Activated T-cell treated with anti-CD3 and anti-CD28 coated beads for 1 hour (primary cell): ENCODE data around the gene SLAMF8.

Source experiments
- DNase-seq: peaks from one replicate; pipeline ENCODE4 v3.0.0-alpha.2; 2020; ENCODE audit warnings: low read depth

SLAMF8 gene

DNA sequence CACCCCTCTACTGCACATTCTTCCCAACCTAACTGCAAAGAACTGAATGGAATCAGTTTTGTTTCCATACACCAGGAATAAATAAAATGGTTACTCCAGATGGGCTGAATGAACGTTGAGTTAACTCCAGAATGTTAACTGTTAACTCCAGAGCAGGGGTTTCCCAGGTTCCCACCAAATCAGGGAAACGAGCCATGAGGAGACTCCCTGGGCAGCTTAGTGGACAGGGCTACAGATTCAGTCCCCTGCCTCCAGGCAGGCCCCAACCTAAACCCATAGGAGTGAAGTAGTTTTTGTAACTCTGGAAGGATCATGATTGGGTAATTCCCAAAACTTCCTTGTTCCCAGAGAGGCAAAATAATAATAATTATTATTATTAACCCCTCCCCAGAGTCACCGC is 21.7 kb downstream of the SLAMF8 start:
- no peak for DNase-seq

DNA sequence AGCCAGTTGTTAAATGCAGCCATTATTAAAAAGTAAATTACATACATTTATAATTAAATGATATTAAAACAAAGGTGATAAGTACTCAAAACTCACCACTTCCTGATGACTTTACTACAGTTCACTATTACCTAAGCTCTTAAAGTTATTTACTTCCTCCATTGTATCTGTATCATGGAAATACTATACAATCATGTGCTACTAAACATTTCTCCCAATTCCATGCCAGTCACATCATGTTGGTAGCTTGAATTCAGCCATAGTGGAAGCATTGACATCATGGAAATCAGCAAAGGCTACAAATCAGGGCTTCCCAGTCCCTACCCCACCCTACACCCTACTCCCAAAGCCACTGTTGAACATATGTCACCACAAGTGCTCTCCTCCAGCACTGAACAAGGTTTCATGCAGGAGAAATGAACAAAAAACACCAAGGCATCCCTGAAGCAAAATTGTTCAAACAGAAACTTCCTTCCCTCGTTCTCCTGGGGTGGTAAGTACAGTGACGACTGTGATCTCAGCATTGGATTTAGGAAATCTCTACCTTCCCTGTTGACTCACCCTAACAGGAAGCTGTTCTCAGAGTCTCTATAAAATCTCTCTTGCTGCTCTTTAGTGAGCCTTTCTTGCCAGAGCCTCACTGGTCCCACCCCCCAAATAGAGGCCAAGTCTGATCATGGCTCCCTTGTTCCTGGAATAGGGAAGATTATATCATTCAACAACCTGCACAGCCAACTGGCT is 23.1 kb downstream of the SLAMF8 start:
- DNase-seq, result no peak

DNA sequence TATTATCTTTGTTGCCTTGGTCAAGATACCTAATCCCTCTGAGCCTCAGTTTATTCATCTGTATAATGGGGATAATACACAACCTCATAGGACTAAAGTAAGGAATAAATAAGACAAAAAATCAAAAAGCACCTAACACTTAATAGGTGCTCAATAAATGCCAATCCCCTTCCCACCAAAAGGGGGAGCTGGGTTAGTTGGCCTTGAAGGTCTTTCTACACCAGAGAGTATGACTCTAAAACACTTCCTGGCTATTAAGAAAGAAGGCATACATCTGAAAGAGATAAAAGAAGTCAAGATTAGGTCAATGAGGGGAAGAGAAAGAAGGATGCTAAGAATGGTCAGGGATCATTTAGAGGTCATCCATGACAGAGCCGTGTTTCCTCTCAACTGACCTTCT is 24.7 kb downstream of the SLAMF8 start:
- DNase-seq, result no peak

DNA sequence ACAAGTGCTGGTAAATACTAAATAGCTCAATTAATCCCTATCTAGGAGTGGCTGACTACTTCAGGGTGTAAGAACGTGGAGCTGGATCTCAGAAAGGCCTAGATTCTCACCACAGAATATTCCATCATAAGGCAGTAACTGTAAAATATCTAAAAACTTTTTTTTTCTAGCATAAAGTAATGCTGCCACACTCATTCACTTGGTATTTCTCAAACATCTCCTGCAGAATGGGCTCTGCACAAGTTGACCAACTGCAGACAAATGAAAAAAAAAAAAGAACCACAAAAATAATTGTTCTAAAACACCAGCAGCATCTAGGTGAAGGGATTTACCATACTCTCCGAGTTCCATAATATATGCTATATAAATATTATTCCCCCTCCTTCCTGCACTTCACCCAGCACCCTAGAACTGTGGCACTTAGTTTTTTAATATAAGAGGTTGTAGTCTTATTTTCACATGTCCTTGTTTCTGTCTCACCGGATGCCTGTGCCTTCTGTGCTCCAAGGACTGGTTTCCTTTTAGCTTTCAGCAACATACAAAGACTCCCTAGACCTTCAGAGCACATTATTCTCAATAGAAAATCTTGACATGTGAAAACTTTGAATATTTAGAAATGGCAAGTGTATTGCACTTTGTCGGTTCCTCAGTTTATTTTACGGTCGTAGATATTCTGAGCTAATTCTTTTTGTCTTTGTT is 26.9 kb downstream of the SLAMF8 start:
- DNase-seq, result no peak

DNA sequence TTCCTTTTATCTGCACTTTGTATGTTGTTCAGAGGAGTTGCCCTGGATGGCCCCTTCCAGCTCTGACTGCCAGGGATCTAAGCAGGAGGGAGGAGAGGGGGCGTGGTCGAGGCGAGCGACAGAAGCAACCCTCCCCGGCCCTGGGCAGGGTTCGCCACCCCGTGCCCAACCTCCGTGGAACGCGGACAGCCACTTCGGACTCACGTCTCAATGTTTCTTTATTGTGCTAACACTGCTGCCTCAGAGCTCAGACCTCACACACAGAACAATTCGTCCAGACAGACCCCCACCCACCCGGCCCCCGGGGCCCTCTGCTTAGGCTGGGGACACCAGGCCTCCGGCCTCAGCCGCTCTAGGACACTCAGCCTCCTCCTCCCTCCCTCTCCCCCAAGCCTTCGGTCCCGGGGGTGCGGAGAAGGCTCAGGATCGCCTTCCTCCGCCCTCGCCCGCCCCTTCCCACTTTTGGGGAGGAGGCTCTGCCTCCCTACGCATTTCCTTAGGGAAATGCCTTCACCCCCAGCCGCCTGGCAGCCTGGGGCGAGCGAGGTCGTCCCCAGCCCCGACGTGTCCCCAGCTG is 27.5 kb downstream of the SLAMF8 start:
- no peak for DNase-seq

DNA sequence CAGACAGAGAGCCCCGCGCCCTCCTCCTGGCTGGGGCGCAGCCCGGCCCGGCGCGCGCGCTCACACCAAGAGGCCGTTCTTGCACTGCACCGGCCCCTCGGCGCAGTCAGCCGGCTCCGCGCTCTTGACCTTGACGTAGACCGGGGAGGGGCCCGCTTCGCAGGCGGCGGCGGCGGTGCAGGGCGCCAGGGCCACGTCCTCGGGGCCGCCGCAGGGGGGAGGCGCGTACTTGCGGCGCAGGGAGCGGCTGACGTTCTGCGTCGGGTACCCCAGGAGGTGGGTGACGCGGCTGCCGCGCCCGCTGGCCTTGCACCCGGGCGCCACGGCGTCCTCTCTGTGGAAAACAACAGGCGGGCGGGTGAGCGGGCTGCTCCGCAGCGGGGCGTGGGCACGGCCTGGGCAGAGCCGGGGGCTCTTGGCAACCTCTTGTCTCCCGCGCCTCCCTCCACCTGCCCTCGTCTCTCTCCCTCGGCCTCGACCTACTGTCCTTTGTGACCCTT is 28.1 kb downstream of the SLAMF8 start:
- DNase-seq, result peak; percentile 53

DNA sequence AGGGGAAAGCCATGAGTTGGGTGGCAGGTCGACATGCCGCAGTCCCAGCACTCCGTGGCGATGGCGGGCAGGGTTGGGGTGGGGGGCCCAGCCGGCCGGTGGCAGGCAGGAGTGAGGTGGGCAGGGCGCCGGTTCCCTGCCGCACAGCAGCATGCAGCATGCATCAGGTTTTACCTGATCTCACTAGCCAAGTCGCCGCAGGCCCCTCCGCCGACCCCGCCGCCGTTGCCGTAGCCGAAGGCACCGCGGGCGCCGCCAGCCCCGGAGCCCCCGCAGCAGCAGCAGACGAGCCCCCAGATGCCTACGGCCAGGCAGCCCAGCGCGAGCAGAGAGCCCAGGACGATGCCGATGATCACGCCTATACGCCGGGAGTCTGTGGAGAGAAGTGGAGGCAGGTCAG is 29.0 kb downstream of the SLAMF8 start:
- DNase-seq, result no peak

DNA sequence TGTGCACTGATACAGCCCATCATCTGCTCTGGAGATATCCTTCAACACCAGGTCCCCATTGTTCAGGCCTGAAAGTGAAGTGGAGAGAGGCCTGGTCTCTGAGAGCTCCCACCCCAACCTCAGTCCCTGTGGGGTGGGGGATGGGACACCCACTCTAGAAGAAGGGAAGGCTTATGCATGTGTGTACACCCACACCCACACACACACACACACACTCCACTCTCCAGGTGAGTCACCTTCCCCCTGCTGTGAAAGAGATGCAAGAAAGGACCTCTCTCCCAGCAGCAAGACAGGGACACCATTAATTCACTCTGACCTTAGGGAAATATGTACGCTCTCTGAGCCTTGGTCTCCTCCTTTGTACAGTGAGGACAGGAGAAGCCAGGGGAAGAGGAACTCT is 29.9 kb downstream of the SLAMF8 start:
- no peak for DNase-seq

DNA sequence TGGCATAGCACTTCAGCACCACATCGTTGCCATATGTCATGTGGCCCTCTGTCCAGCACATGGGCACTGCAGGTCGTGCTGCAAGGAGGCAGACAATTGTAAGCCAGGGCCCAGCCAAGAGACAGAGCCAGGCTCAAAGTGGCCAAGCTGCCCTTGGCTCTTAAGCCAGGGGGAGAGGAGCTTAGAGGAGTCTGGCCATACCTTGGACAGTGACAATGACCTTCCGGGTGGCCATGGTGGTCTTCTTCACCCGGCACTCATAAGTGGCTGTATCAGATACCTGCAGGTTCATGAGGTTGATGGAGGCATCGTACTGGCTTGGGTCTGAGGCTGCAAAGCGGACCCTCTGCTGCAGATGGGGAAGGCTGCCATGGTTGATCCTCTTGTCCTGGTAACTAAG is 31.2 kb downstream of the SLAMF8 start:
- DNase-seq, result no peak

DNA sequence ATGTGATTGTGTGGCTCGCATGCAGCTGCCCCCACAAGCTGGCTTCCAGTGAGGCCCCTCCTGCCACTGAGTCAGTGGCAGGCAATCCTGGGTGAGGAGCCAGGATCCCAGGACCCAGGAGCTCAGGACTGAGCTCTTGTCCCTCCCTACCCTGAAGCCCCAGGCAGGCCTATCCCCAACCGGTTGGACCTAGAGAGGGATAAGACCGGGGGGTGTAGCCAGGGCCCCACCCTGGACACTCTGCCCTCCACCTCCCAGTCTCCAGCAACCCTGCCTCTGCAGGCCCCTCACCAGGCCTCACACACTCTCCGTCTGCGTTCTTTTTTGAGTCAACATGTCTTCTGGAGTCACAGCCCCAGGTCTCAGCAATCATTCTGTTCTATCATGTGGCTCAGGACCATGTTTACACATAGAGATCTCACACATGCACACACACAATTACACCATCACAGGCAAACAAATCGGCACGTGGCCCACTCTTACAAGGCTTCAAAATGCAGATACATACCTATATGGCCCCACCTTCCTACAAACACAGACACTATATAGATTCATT is 33.2 kb downstream of the SLAMF8 start:
- DNase-seq, result no peak

DNA sequence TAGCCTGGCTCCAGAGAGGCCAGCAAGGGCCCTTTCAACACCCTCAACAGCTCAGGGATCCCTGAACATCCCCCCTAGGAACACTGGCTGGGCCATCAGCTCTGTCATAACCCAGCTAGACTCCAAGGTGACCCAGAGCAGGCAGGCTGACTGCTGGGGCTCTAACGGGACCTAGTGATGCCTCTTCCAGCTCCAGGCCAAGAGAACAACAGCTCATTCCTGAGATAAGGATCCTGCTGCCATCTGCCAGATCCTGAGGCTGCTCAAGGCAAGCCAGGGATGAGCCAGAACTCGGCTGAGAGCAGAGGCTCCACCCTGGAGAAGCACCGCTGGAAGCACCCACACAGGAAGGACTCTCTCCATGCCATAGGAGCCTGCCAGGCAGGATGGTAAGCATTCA is 33.8 kb downstream of the SLAMF8 start:
- no peak for DNase-seq

DNA sequence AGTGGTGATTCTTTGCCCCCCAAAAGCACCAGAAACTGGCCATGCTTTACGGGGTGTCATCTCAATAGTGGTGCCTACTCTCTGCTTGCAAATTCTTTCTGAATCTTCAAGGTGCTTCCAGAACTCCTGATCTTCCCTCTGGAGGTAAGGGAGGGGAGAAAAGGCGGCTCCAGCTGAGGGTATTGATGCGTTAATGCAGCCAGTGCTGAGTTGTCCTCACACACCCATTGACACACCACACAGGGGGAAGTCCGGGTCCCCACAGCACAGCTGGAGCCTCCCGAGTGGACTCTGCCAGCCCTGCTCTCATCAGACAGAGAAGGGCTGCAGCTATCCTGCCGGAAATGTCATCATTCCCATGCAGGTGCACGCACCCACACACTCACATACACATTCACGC is 34.5 kb downstream of the SLAMF8 start:
- DNase-seq, result no peak

DNA sequence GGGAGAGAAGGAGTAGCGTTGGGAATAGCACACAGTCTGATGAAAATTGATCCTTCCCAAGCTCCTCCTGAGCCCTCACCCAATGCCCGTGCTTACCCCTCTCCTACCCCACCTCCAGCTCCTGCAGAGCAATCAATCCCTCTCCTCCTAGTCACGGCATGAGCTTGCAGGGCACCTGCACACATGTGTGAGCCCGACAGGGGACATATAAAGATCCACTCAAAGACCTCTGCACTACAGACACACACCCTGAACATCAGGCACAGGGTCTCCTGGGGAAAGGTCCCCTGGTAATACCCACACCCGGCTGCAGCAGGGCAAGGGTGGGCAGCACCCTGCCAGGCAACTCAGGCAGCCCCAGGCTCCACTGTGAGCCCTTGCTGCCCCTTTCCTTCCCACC is 35.4 kb downstream of the SLAMF8 start:
- DNase-seq, result no peak

DNA sequence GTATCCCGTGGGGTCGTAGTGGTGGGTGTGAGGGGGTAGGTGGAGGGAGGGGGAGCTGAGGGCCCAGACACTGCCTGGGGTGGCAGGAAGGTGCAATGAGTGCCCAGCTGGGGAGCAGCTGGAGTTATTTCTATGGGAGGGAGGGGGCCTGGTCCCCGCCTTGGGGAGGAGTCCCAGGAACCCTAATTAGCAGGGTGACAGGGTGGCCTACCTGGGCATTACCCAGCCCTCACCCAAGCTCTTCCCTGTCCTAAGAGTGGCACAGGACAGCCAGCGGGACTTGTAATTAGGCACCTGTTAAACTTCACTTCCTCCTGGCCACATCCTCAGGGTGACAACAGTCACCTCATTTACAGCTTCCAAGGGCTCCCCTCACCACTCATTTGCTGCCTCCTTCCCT is 35.9 kb downstream of the SLAMF8 start, which contains the start of gene VSIG8:
Gene VSIG8 (minus strand): TSS at position 101 of the 400 bp plus-strand sequence. CDS start 136 bp downstream, outside the sequence.
- DNase-seq, result no peak

DNA sequence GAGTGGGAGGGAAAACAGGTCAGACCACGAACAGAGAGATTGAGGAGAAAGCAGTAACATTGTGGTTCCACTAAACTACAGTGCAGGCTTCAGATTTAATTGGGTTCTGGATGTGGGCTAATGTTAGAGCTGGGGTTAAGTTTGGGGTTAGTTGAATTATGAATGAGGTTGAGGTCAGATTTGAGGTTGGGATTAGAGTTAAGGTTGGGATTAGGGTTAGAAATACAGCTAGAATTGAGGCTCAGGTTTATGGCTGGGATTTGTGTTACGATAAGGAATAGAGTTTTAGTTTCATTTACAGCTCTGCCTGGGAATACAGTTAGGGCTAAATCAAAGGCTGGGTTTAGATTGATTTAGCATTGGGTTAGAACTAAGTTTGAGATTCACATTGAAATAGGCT is 37.6 kb downstream of the SLAMF8 start:
- DNase-seq, result no peak

DNA sequence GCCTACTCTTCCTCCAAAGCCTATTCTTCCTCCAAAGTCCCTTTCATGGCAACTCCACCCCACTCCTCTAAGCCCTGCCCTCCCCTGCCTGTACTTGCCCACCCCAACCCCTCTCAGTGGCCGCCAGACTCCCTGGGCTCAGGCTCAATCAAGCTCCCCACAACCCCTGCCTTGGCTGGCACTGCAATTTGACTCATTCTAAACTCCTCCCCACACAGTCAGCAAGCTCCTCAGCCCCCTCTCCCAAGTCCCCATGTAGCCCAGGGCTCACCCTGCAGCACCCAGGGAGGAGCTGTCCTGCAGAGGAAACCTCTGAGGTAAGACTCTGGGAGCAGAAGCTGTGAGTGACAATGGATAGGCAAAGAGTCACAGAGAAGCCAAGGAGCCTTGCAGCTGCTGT is 39.4 kb downstream of the SLAMF8 start:
- DNase-seq, result no peak

DNA sequence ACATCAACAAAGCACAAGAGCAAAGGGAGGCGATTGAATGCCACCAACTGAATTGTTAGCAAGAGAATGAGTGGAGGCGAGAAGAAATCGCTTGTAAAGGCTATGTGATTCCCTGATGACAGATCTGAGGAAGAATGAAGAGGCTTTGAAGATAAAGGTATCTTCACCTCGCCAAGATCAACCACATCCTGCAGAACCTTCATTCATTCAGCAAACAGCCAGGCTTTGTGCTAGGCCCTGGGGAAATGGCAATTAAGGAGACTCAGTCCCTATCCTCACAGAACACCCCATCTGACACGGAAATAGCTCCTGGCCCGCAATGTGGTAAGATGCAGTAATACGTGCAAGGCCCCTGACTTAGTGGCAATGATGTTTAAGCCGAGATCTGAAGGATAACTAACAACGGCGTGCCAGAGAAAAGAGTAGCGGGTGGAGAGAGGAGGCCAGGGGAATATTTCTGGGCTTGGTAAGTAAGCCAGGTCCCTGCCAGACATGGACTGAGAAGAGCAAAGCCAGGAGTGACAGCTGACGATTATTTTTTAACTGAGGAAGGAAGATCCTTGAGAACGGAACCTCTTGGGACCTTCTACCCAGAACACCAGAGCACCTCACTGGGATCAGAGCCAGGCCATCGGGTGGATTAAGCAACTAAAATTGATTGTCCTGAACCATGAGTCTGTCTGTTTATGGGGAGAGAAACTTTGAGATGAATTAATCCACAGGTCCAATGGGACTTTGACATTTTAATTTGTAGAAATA is 40.4 kb downstream of the SLAMF8 start:
- DNase-seq, result no peak

DNA sequence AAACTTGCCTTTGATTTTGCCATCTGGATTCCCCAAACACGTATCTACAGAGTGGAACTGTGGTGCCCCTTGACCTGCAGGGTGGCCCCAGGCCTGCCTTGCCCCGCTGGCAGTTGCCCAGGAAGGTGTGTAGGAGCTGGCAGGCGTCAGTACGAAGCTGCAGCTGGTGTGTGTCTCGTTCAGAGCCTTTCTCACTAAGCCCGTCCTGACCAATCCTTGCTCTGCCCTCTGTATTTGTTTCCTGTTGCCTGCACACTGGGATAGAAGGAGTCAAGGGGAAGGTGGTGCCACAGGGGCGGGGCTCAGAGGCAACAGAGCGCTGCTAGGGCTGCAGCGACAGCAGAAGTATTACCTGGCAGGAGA is 41.0 kb downstream of the SLAMF8 start:
- DNase-seq, result no peak

DNA sequence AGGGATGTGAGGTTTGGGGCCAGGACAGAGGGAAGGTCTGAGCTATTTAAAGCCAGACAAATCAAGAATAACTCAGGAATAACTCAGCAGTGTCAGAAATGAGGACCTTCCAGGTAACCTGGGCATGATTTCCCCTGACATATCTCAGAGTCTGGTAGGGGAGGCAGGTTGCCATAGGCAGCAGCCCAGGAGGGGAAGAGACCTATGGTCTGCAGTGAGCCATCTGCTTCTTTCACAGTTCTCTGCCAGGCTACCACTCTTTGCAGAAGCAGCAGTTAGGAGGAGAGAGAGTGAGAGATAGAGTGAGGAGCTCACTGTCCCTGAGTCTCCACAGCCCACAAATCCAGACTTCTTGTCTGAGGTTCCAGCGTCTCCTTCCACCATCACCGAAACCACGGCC is 42.1 kb downstream of the SLAMF8 start:
- no peak for DNase-seq

DNA sequence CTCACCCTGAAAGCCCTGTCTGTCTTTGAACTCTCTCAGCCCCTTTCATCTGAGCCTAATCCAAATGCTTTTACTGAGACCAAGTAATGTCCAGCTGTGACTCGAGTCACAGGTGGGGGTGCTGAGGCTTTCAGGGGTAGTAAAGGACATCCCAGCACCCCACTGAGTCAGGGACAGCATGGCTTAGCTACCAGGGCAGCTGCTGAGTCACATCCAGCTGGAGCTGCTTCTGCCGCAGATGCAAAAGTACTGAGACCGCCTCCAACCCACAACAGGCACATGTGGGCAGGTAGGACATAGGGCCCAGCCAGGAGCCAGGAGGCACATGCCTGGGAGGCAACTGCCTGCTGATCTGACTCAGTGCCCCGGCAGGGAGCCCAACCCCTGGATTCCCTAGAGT is 42.5 kb downstream of the SLAMF8 start:
- no peak for DNase-seq

DNA sequence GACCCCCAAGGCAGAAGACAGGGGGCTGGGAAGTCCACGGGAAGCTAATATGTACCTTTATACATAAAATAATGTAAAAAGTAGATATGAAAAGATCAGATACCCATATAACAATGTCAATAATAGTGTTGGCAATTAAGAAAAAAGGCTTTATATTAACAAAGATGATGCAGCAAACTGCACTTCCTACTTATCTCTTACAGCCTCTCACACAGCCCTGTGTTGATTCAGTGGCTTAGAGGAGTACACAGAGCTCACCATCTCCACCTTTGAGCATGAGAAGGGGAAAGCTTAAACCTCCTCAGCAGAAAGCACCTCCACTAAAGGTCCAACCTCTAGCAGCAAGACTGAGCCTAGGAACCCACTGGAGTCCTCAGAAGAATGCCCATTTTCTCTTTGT is 42.9 kb downstream of the SLAMF8 start:
- no peak for DNase-seq

DNA sequence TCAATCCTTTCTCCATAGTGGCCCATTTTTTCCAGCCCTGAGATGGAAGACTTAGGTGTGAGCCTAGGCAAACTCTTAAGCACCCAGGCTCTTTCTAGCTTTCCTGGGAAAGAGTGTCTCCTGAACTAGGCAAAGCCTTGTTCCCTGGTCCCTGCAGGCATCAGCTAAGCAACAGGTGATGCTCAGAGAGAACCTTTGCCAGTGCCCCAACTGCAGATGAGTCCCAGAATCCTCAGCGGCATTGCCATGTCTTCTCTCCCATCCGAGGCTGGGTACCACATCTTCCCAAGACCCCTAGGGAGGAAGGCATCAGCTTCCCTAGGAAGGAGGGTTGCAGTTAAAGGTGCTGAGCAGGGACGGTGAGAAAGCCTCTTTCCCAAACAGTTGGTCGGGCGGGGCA is 44.0 kb downstream of the SLAMF8 start:
- no peak for DNase-seq
